ENCODE data around the gene CDC34. TPM values are rescaled to one million over a fixed set of nuclear protein-coding genes. Genes with fewer than 3 reads are reported as not detected.

Gene CDC34
- total RNA-seq, 1 experiment from 2014 or later = 112 TPM

DNA sequence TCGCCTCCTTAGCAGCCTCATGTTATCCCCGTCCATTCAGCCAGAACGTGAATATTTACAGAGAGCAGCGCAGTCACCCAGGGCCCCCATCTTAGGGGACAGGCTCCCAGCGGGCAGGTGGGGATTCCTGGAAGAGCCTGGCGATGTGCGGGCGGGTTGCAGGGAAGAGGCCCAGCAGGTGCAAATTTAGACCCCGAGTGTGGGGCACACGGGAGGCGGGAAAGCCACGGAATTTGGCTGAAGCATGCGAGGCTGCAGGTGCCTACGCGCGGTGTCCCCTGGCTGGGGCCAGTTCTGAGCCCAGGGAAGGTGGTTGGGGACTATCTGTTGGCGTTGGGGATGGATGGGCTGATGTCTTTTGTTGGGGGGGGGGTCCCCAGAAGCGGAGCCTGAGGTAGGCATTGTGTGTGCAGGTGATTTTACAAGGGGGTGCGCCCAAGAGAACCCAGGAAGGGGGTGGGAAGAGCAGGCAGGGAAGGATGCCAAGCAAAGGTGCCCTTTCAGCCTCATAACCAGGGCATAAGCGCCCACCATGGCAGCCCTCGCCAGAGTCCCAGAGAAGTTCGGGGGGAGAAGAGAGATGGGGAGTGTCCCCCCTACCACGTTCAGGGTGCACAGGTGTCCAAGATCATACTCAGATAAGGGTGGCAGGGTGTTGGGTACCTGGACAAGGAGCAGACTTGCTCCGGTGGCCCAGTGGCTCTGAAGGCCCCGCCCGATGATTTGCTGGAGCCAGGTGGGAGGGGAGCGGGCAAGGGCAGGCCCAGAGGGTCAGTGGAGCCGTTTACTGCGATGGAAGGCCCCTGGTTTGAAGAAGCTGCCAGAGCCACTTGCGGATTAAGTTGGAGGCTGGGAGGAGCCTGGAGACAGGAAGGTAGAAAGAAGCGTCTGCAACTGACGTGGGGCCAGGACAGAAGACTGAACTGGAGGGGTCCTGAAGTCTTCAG lies 23.1 kb upstream of the CDC34 start:
- no peak overlapping the region for H3T11ph ChIP-seq (ENCODE audit: low read length)
- no CpG with 5 or more reads among the region's 32 CpGs for WGBS (ENCODE audit: extremely low coverage, insufficient read length, low lambda C conversion rate)
- peak overlapping the region; percentile 80 for H3K4me2 ChIP-seq (ENCODE audit: insufficient read depth, insufficient read length, low read length)
- Mint-ChIP-seq H3K27me3 (ENCODE audit: low read depth) (peaks cover 11% of the 10 kb centered on the region), H3K27ac (peak overlapping the region in 2 of 3 experiments; percentile 89 to 90; a peak in 4 of 7 replicates), H3K4me1 (peaks cover 19 to 23% of the 10 kb centered on the region in 2 experiments), H3K4me3 (peak overlapping the region; percentile 74 to 94), H3K9me3 (peaks cover 5 to 7% of the 10 kb centered on the region in 2 experiments; a peak in 3 of 5 replicates), H3K36me3 (ENCODE audit: insufficient read depth in 1 of 3, low read depth in 3 of 3) (peaks cover 10 to 17% (median 10%) of the 10 kb centered on the region in 3 experiments; a peak in 6 of 7 replicates)
- no peak overlapping the region for H2BK5ac ChIP-seq (ENCODE audit: insufficient read length, low read length)
- H3K27me3 ChIP-seq (ENCODE audit: insufficient read depth, low read length) = no peaks in the 10 kb centered on the region
- no peaks in the 10 kb centered on the region for H3K4me1 ChIP-seq (ENCODE audit: insufficient read depth, low read length)
- peaks cover 8% of the 10 kb centered on the region for H3K23me2 ChIP-seq (ENCODE audit: insufficient read length, low read depth, low read length, poor library complexity, severe bottlenecking)
- no peak overlapping the region for H3K4ac ChIP-seq (ENCODE audit: low read depth, low read length)
- H2BK20ac ChIP-seq (ENCODE audit: low read depth, low read length, poor library complexity, severe bottlenecking) = no peak overlapping the region
- no peak overlapping the region for H3K23ac ChIP-seq (ENCODE audit: insufficient read length, low read depth, low read length)
- no peak overlapping the region for H2BK12ac ChIP-seq (ENCODE audit: insufficient read length, low read depth, low read length)
- peaks cover 5% of the 10 kb centered on the region for H4K20me1 ChIP-seq (ENCODE audit: control insufficient read depth, insufficient read depth, insufficient read length)
- H2BK15ac ChIP-seq (ENCODE audit: low read depth, low read length) = no peak overlapping the region
- no peak overlapping the region for H2BK120ac ChIP-seq (ENCODE audit: low read depth, low read length, poor library complexity, severe bottlenecking)
- TF ChIP-seq, protein P1, sequence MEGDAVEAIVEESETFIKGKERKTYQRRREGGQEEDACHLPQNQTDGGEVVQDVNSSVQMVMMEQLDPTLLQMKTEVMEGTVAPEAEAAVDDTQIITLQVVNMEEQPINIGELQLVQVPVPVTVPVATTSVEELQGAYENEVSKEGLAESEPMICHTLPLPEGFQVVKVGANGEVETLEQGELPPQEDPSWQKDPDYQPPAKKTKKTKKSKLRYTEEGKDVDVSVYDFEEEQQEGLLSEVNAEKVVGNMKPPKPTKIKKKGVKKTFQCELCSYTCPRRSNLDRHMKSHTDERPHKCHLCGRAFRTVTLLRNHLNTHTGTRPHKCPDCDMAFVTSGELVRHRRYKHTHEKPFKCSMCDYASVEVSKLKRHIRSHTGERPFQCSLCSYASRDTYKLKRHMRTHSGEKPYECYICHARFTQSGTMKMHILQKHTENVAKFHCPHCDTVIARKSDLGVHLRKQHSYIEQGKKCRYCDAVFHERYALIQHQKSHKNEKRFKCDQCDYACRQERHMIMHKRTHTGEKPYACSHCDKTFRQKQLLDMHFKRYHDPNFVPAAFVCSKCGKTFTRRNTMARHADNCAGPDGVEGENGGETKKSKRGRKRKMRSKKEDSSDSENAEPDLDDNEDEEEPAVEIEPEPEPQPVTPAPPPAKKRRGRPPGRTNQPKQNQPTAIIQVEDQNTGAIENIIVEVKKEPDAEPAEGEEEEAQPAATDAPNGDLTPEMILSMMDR (conservative IDR thresholded peaks at IDR 0.05) = no peak
- H4K5ac ChIP-seq (ENCODE audit: insufficient read length, low read depth, low read length) = no peak overlapping the region
- no peak overlapping the region for H3K9ac ChIP-seq (ENCODE audit: extremely low read depth, insufficient read length, low read length)
- H3K14ac ChIP-seq (ENCODE audit: insufficient read depth, low read length) = no peak overlapping the region; the same call in 1 of the 2 replicates
- no peaks in the 10 kb centered on the region for H3K79me2 ChIP-seq (ENCODE audit: insufficient read depth, low read length)
- no peaks in the 10 kb centered on the region for H3K9me3 ChIP-seq (ENCODE audit: control insufficient read depth, low read depth, low read length)
- no peak overlapping the region for H3K18ac ChIP-seq (ENCODE audit: insufficient read length, low read depth, low read length)
- H3K27ac ChIP-seq (ENCODE audit: insufficient read length, low read depth, low read length) = no peak overlapping the region
- no peaks in the 10 kb centered on the region for H3K79me1 ChIP-seq (ENCODE audit: insufficient read depth, low read depth, low read length, poor library complexity, severe bottlenecking)
- H4K8ac ChIP-seq (replicated peaks; ENCODE audit: insufficient read length, low read depth, low read length) = no peak overlapping the region
- H2AFZ ChIP-seq (ENCODE audit: low read length) = no peak overlapping the region
- DNase-seq = no peak
- H2AK5ac ChIP-seq (ENCODE audit: insufficient read length, low read length) = no peak overlapping the region
- H4K91ac ChIP-seq (ENCODE audit: insufficient read length, low read depth, low read length) = no peak overlapping the region
- H3K56ac ChIP-seq (ENCODE audit: insufficient read length, low read depth, low read length) = no peak overlapping the region

Data from H9 (cell line).